CD4-positive, alpha-beta T cell treated with Interleukin-17A for 4 hours (primary cell): ENCODE results near the gene ZHX3.

Source experiments
- DNase-seq: peaks from one replicate; pipeline ENCODE4 v3.0.0-alpha.2; 2020; ENCODE audit warnings: mixed read lengths

ZHX3 gene

DNA sequence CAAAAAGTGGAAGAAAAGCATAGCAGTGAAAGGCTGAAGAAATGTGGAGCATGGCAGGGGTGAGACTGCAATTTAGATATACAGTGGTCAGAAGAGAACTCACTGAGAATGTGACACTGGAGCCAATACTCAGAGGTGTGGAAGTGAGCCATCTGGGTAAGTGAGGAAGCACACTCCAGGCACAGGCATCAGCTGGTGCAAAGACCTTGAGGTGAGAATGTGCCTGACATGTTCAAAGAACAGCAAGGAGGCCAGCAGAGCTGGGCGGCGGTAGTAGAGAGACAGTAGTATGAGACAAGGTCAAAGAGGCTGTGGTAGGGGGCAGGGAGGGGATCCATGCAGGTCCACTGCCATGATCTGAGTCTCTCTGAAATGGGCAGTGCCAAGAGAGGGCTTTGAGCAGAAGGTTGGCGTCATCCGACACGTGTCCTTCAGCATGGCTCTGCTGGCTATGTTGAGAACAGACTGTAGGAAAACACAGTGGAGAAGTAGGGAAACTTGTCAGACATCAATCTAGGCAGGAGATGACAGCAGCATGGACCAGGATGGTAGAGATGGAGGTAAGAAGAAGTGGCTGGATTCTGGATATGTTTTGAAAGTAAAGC, 95.8 kb downstream of the ZHX3 start:
- DNase-seq = no peak

- DNase-seq = no peak
Measured at GRCh38 chr20:41219824-41220223, 97.7 kb downstream of the ZHX3 start.

GRCh38 chr20:41218466-41218865, 99.1 kb downstream of the ZHX3 start:
- DNase-seq = no peak

DNA sequence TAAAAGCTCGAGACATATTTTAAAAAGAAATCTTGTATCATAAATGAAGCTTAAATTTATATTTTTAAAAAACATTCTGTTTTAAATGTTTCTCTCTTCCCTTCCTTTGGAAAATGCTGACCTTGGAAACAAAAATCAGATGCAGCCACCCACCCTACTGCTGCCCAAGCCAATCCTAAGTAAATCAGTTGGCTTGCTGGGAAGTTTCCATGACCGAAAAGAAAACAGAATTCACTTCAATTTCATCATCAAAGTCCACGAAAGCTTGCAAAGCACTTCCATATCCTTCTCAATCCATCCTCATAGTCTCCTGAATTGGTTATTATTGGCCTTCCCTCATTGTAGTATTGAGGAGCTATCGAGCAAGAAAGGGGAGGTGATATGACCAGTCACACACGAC, 100.1 kb downstream of the ZHX3 start:
- DNase-seq = no peak

DNA sequence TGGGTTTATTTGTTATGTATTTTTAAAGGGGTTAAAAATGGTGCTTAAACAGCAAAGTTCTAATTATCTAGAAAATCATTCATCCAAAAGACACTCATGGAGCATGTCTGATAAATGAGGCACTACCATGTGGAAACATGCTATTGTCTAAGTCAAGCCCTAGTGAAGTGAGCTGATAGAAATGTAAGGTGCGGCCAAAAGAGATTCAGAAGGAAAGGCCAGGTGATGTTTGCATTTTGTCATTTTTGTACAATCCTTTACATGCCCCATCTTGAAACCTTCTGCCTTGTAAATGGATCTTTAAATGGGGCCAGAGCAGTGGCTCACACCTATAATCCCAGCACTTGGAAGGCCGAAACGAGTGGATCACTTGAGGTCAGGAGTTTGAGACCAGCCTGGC, 102.9 kb downstream of the ZHX3 start:
- no peak for DNase-seq

- DNase-seq = no peak
Measured at GRCh38 chr20:41214202-41214601, 103.3 kb downstream of the ZHX3 start.

DNA sequence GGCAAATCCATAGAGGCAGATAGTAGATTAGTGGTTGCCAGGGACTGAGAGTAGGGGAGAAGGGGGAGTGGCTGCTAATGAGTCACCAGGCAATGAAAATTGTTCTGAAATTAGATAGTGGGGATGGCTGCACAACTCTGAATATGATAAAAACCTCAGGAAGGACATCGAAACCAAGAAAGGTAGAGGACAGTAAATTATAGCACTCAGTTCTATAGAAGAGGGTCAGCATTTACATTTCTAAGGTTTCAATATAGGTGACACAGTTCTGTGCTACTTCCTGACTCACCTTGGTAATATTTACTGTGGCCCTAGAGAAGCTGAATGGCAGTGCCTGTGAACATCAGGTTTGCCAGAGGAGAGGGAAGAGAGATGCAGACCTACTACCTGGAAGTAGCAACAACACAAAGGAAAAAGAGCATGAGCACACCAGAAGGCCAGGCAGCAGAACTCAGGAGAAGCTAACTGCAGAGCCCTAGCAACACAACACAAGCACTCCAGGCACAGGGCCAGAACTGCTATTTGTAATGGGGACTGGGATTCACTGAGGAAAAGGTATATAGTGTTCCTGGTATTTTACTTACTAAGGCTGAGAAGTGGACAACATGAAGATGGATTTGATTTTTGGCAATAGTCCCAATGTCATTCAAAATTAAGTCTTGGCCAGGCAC, 104.2 kb downstream of the ZHX3 start:
- DNase-seq = no peak

- DNase-seq = no peak
Measured at GRCh38 chr20:41205313-41205712, 112.2 kb downstream of the ZHX3 start.

- DNase-seq = no peak
Measured at GRCh38 chr20:41204304-41205265, 112.9 kb downstream of the ZHX3 start.

GRCh38 chr20:41203660-41204059, 113.9 kb downstream of the ZHX3 start:
- DNase-seq = no peak

GRCh38 chr20:41202426-41202825, 115.1 kb downstream of the ZHX3 start:
- DNase-seq = no peak

DNA sequence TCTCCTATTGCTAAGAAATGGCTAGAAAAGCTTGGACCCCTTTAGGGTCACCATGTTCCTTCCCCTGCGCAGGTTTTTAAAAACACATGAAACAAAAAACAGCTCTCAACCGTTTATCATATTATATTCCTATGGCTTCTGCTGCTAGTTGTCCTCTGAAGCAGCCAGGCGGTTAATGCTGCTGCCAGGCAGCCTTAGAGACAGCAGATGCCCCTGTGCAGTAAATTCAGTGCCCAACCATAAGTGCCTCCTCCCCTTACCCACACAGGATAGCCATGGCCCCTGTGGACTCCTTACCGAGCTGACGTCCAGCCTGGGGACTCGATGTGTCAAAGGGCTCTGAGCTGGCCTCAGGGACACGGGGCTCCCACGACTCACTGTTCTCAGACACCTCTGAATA, 115.8 kb downstream of the ZHX3 start:
- no peak for DNase-seq

DNA sequence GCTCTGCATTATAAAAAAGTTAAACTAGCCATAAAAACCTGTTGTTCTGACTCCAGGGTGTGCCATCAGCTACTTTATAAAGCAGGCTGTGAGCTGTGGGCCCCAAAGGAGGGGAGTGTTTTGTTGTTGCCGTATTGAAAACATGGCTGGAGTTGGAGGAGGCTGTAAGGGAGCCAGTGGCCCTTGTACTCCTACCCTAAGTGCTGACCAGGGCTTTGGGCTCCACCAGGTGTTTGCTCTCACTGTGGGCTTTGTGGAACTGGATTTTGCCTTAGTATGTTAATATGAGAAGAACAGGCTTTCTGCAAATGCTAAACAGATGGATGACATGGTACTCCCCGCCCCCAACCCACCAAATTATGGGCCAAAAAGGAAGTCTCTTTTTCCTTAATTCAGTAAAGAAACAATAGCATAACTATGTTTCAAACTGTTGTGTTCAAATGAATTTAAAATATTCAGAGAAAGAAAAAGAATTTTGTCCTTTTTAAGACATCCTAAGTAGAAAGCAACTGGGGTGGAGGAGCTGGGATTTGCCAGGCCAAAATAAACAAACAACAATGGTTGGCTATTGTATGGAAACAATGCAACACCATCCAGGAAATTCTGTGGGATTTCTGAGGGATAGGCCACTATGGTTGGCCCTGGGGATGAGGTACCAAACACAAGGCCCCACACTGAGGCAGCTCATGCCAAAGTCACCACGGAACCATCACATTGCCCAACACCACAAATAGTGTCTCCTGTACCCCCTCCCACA, 116.9 kb downstream of the ZHX3 start:
- DNase-seq = no peak

DNA sequence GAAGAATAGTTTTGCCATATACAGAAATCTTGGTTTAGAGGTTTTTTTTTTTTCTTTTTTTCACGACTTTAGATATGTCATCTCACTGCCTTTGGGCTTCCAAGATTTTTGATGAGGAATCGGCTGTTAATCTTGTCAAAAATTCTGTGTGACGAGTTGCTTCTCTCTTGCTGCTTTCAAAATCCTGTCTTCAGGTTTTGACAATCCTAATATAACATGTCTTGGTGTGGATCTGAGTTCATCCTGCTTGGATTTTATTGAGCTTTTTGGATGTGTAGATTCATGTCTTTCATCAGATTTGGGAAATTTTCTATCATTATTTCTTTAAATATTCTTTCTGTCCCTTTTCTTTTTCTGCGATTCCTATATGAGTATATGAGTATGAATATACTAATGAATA, 119.1 kb downstream of the ZHX3 start:
- no peak for DNase-seq

- no peak for DNase-seq
Measured at GRCh38 chr20:41196653-41197225, 120.8 kb downstream of the ZHX3 start.

DNA sequence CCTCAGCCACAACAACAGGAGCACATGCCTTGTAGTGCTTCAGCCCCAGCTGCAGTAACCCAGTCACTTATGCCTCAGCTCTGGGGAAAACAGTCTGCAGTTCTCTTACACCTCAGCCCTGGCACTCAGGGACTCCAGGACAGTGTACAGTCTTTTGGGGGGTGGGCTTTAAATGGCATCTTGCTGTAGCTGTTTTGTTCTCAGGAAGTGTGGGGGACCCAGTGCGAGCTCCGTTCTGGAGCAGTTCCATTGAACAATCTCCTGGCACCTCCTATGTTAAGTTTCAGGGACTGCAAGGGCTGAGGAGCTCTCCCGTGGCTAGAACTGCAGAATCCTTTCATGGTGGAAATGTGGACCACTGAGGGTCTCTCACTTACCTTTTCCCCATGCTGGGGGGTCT, 125.0 kb downstream of the ZHX3 start:
- no peak for DNase-seq

- no peak for DNase-seq
Measured at GRCh38 chr20:41191562-41192500, 125.7 kb downstream of the ZHX3 start.

- DNase-seq = no peak
Measured at GRCh38 chr20:41187668-41188067, 129.9 kb downstream of the ZHX3 start.

- no peak for DNase-seq
Measured at GRCh38 chr20:41185013-41185757, 132.3 kb downstream of the ZHX3 start.

DNA sequence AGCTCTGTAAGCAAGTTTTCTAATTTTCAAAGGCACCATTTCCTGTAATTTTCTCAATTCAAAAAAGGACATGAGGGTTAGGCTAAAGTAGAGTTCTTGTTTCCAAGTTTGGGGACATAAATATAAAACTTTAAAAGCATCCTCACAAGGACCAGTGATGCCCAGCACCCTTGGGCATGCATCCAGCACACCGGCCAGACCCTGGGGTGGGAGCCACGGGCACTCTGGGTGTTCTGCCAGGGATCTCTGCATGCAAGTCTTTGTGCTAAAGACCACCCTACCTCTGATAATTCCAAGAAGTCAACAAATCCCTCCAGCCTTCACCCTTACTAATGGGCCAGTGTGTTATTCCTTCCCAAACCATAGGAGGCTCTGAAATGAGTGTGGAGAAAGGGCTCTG, 133.7 kb downstream of the ZHX3 start:
- no peak for DNase-seq

DNA sequence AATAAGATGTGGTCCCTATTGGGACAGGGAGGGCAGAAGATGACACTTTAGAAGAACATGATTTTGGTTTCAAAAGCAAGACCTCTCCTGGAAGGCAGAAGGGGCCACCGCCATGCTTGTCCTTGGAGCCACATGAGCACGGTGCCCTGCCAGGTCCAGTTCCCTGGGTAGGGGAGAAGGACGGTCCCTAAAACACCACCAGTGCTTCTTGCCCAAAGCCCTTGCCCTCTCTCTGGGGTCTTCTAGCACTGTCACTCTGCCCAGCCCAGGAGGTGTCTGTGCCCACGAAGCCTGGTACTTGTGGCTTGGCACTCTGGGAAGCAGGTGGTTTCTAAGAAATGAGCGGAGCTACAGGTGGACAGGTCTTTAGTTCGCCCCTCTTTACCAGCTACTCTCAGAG, 134.1 kb downstream of the ZHX3 start:
- DNase-seq = no peak
